NCI-H226 (cell line): ENCODE data around the gene MTURN.

Source experiments
- DNase-seq: peaks from one replicate; pipeline ENCODE4 v3.0.0-alpha.2; 2015

The MTURN gene

GRCh38 chr7:30136117-30136731, 1.4 kb downstream of the MTURN start:
- DNase-seq: no peak

DNA sequence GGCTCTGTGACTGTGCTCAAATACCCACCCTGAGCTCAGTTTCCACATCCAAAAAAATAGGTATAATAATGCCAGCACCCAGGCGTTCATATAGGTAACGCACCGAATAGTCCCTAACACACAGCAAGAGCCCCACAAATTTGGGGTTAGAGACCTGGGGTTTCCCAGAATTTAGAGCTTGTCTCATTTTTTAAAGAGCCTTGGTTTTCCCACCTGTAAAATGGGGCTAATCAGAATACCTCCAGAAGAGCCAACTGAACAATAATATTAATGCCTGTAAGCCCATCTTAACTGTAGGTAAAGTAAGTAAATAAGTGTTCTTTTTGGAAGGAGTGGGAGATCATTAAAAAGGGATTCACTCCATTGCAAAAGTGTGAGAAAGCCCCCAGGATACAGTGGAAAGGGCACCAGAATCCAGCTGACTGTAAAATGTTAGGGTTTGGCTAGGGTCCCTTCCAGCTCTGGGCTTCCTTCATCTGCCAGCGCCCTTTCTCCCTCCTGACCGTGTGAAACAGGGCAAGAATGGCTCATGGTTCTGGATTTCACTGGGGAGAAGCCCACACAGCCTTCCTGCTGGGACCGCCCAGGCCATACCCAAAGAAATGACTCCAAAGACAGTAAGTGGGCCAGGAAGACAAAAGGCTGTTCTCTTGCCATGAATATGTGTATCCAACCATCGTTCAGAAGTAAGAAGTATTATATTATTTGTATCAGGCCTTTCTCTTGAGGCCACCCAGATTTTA, 2.1 kb downstream of the MTURN start:
- DNase-seq: no peak

- DNase-seq: no peak
Observed at GRCh38 chr7:30139836-30140384, 5.1 kb downstream of the MTURN start.

DNA sequence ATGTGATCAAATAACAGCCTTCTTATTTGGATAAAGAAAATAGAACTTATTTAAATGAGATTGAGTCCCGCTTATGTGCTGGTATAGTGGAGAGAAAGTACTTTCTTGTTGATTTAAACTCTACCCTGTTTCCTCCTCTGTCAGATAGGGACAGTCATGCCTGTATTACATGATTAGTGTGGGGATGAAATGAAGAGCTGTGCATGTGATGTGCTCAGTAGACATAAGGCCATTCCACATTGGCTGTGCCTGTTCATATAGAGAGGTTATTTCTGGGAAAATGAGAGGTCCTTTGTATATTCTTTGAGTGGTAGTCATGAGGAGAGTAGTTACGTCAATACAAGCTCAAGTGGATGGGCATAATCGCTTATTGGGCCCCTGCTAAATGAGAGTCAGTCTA, 5.7 kb downstream of the MTURN start:
- no peak for DNase-seq

DNA sequence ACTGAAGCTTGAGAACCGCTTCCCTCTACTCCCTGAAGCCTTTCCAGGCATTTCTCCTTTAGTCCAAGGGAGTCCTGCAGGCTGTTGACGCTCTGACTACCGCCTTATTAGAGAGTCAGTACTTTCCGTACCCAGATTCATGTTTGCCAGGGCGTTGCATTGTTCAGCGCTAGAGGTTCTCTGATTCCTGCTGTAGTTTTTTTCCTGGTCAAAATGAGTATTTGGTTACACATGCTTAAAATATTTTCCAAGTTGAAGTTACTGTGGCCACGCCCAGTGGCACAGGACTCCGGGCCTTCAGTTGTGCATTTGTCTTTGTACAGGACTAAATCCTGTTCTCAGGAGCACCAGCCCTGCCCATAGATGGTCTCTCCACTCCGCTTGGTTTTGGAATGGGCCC, 7.9 kb downstream of the MTURN start:
- DNase-seq: peak; percentile 84

- peak; percentile 57 for DNase-seq
Observed at GRCh38 chr7:30143748-30144251, 9.0 kb downstream of the MTURN start.

GRCh38 chr7:30144657-30145306, 10.0 kb downstream of the MTURN start:
- DNase-seq: no peak

DNA sequence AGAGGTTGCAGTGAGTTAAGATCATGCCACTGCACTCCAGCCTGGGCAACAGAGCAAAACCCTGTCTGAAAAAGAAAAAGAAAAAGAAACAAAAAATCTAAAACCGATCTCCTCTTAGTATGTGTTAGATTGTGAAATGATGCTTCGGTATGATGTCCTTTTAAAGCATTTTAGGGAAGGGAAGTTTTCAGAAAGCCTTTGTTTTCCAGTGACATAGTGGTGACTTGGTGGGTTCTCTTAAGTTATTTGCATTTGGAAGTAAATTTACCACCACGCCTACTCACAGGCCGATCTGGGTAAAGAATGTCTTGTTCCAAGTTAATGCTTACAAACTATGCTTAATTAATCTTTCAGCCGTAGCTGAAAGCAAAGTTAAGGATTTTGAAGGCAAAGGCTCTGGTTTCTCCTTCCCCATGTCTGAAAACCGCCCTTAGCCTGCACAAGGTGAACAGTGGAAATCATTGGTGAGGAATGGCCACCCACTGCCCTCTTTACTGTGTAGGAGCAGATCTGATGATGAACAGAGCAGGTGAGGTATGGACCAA, 10.7 kb downstream of the MTURN start:
- no peak for DNase-seq

- no peak for DNase-seq
Observed at GRCh38 chr7:30146127-30146612, 11.4 kb downstream of the MTURN start.

GRCh38 chr7:30147223-30147622, 12.4 kb downstream of the MTURN start:
- DNase-seq: no peak

- no peak for DNase-seq
Observed at GRCh38 chr7:30147785-30148184, 13.0 kb downstream of the MTURN start.

- DNase-seq: no peak
Observed at GRCh38 chr7:30148426-30148825, 13.6 kb downstream of the MTURN start.

DNA sequence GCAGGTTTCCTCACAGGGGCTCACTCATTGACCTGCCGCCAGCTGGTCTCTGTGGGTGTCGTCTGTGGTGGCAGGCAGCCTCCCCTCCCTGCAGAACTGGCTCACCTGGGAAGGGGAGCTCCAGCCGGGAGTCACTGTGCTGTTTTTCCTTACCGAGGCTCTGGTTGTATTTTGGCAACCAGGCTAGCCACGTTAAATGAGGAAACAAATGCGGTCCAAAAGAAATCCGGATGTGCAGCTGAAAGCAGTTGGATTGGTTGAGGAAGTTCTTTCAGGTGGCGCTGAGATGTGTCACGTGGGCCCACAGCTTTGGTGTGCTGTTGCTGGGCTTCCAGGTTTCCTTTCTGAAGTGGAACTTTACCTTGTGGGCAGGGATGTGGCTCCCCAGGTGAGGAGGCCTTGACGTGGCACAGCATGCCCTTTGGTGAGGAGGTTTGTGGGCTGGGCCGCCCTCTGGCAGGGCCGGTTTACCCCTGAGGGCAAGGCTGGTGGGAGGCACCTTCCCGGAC, 14.2 kb downstream of the MTURN start:
- DNase-seq: no peak

GRCh38 chr7:30149640-30150272, 15.0 kb downstream of the MTURN start:
- DNase-seq: no peak

GRCh38 chr7:30150711-30151110, 15.9 kb downstream of the MTURN start:
- DNase-seq: no peak

DNA sequence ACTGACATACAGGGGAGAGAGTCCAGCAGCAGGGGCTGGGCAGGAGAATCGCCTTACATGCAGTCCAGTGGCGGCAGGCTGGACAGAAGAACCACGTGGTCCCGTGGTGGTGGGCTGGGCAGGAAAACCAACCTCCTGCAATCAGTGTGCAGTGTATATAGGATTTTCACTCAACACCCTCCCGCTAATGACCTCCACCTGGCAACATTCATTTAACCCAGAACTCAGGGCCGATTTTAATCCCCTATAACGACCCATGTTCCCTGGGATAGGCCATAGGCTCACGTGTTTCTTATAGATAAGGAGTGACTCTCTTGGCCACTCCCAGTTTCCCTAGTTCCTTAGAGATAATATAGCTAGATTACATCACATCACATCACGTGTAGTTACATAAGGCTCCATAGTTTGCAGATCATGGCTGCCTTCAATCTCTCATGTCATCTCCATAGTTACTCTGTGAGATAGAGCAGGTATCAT, 19.4 kb downstream of the MTURN start:
- no peak for DNase-seq

DNA sequence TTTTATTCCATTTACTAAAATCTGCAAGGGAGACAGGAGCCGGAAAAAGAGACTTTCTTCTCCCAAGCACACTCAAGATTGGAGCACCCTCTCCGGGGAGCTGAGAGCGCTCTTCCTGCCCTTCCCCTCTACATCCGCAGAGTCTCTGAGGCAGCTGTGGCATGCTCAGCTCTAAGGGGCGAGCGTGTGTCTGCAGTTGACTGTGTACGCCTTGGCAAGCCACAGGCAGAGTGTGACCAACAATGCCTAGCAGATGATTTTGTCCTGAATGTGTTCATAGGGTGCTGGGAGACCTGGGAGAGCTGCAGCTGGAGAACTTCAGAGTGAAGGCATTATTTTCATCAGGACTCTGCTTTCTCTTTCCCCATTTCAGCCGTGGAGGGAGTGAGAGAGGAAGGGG, 20.7 kb downstream of the MTURN start:
- DNase-seq: no peak

GRCh38 chr7:30157204-30157603, 22.4 kb downstream of the MTURN start:
- DNase-seq: no peak

GRCh38 chr7:30159163-30159562, 24.4 kb downstream of the MTURN start:
- DNase-seq: no peak

DNA sequence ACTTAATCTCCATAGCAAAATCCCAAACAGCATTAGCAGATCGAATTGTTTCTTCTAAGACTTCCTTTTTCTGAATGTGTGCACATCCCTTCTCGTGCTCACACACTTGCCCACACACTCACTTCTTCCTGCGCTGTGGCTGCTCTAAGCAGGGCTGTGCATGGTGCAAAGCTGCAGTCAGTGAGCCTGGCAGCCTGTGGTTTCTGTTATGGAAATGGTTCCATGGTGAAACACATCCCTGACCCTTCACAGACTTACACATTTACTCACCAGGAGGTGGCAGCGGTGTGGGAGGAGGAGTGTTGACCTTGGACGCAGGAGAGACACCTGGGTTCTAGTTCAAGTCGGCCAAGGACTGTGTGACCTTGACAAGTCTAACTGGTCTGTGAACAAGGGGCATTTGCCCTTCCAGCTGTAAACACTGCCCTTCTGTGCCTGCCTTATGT, 24.9 kb downstream of the MTURN start:
- peak; percentile 61 for DNase-seq

DNA sequence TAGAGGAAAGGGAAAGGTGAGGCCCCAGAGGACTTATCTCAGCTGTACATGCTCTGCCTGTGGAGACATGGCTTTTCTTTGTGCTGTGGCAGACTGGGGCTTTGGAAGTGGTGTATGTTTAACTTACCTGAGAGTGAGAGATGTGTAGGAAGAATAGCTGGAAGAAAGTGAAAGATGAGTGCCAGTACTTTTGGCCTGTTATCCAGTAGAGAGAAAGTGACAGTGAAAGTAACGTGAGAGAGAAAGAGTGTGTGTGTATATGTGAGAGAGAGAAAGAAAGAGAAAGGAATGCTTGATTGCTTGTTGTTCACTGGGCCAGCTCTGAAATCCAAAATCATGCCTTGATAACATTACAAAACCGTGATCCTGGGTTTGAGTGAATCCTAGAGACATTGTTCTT, 25.5 kb downstream of the MTURN start:
- no peak for DNase-seq

- DNase-seq: no peak
Observed at GRCh38 chr7:30162133-30162532, 27.3 kb downstream of the MTURN start.
